Activated T-helper 1 cell treated with anti-CD3 and anti-CD28 coated beads, Interleukin-2, amount 50 U/mL, for 16 hours (primary cell): Measurements from ENCODE around the gene ANKS3.

Experiments
- DNase-seq, 2 donors: peaks; one replicate each; pipeline ENCODE4 v3.0.0-alpha.2; 2020; ENCODE audit warnings: low read depth in 1 of 2, low spot score in 1 of 2

ANKS3 gene

DNA sequence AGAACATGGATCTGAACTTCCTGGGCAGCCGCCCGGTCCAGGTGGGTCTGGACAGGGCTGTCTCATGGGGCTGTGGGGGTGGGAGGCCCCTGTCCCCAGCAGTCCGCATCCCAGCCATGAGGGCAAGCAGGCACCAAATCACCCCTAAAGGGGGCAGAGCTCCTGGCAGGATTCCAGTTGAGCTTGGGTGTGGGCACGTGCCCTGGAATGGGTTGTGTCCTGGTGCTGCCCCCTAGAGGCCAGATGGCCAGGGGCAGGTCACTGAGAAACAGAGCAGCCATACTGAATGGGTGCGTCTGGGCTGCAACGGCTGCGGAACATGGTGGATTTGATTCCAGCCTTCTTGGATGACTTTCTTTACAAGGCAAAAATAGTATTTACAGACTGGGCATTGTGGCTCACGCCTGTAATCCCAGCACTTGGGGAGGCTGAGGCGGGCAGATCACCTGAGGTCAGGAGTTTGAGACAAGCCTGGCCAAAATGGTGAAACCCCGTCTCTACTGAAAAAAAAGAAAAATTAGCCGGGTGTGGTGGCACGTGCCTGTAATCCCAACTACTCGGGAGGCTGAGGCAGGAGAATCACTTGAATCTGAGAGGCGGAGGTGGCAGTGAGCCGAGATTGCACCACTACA is 83.5 kb downstream of the ANKS3 start:
- peak; percentile 57 to 62 for DNase-seq

DNA sequence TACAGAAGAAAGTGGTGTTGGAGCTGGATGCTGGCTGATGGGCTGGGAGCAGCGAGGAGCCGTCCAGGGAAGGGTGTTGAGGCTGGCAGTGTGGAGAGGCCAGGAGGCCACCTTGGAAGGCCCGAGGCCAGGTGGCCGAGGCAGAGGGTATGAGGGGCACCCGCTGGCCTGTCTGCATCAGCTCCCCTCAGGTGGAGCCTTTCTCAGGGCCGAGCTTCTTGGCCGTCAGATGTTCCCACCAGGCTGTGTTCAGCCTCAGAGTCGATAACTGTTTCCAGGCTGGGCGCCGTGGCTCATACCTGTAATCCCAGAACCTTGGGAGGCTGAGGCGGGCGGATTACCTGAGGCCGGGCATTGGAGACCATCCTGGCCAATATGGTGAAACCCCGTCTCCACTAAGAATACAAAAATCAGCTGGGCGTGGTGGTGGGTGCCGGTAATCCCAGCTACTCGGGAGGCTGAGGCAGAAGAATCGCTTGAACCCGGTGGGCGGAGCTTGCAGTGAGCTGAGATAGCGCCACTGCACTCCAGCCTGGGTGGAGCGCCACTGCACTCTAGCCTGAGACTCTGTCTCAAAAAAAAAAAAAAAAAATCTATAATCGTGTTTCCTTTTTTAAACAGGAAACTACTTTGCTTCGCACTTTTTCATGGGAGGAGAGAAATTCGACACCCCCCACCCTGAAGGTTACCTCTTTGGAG is 84.2 kb downstream of the ANKS3 start:
- no peak for DNase-seq

DNA sequence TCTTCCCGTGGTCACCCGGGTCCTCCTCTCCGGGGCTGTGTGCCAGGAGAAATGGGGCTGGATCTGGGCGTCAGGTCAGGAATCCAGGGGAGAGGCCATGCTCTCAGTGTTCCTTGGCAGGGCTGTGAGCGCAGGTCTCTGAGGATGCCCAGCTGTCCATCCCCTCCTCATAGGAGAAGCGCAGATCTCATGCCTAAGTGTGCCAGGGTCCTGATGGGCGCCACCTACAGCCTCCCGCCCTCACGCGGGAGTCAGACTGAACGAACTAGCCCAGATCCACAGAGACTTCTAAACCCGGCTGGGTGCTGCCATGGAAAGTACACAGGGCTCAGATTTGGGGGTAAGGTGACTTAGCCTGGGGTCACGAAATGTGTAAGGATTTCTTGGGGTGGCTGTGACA is 85.2 kb downstream of the ANKS3 start:
- no peak for DNase-seq

DNA sequence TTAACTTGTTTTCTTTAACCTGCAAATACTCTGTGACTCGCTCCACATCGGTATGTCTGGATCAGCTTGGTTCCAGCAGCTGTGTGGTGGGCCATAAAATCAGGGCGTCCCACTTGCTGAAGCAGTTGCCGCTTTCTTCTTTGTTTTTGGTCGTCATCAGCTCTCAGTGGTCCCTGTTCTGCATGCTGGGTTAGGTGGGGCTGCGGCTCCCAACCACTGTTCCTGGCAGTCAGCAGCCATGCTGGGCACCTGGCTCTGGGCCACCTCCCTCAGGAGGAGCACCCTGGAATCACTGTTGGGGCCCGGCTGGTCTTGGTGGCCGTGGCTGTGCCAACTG is 86.5 kb downstream of the ANKS3 start:
- DNase-seq, result no peak

DNA sequence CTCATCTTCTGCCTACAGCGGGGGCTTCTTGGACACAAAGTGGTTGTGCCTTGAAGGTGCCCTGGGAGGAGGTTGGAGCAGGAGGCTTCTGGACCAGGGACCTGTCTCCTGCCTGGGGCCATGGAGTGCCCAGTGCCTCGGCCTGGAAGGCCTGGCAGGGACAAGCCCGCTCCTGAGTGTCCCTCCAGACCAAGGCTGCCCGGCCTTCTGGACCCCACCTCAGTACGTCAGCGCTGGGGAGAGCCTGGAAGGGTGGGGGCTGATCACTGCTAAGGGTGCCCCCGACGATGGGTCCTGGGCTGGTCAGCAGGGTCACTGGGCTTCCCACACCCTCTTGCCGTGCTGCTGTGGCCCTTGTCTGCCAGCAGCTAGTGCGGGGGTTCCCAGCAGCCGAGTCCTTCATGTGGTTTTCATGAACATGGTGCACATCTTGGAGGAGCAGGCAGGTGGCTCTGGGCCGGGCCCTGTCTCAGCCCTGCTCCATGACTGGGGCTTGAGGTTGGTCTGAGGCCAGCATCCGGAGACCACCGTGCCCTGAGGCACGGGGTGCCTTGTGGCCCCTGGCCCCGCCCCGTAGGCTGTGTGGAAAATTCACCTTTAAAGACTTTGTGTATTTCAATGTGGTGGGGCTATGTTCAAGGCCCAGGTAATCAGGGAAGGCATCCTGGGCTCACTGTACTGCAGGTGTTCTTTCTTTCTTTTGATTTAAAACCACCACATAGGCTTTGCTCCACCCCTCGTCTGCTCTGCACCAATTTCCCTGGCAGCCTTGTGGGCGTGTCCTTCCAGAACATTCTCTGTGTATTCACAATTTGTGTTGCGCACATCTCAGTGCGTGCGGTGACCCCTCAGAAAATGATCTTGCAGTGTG is 87.1 kb downstream of the ANKS3 start:
- DNase-seq, result no peak
